GM12892 (cell line): ENCODE measurements around the gene ZNF853.

ENCODE experiments used
- POLR2A ChIP-seq: IDR thresholded peaks from 2 replicates; pipeline ENCODE4 v1.6.1; 2011; ENCODE audit warnings: low read depth, low read length, control low read depth
- POLR2AphosphoS5 ChIP-seq: IDR thresholded peaks from 2 replicates; pipeline ENCODE4 v1.6.1; 2011; ENCODE audit warnings: low read depth, low read length, control low read depth
- TAF1 ChIP-seq: IDR thresholded peaks from 2 replicates; pipeline ENCODE4 v1.6.1; 2011; ENCODE audit warnings: low read depth, mild to moderate bottlenecking, control low read depth, low read length, borderline replicate concordance

DNA sequence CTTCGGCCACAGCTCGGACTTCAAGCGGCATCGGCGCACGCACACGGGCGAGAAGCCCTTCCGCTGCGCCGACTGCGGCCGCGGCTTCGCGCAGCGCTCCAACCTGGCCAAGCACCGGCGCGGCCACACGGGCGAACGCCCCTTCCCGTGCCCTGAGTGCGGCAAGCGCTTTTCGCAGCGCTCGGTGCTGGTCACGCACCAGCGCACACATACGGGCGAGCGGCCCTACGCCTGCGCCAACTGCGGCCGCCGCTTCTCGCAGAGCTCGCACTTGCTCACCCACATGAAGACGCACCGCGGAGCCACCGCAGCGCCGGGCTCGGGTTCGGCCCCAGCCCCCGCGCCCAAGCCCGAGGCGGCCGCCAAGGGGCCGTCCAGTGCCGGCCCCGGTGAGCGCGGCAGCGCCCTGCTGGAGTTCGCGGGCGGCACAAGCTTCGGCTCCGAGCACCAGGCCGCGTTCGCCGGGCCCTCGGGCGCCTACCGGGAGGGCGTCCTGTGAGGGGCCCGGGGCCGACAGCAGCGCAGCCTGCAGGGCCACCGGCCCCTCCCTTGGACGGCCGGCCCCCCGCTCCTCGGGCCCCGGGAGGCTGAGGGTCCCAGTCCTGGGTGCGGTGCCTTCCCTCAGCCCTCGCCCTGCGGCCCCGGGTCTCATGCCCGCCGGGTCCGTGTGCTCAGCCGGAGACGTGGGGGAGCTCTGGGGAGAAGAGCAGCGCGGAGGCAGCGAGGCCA is 38.9 kb downstream of the ZNF853 start:
- TF ChIP-seq POLR2AphosphoS5 (no peak), POLR2A (no peak), TAF1 (no peak)
